Measurements from ENCODE around the gene GALNT14. TPM values are rescaled to one million over a fixed set of nuclear protein-coding genes. Genes with fewer than 3 reads are reported as not detected.

GALNT14 gene
- total RNA-seq, 1 donor from 2014 or later = 6.4 TPM

DNA sequence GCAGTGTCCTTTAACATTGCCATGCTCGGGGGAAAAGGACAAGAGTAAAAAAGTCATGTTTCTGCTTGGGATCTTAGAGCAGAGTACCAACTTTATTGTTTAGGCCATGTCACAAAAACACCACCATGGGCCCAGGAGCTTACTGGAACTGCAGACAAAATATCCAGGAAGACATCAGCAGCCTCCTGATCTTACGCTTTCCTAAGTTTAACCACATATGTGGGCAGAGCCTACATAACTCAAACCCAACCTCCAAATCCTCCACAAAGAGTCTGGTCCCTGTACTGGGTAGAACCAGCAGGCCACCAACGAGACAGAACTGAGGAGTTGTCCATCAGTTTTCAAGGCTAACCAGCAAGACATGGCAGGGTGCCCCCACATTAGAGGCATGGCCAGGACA, 10.3 kb downstream of the GALNT14 start:
- Mint-ChIP-seq H3K4me3 (no peak overlapping the region), H3K9me3 (no peaks in the 10 kb centered on the region), H3K27me3 (ENCODE audit: insufficient read depth, low read depth) (peaks cover 7% of the 10 kb centered on the region)

DNA sequence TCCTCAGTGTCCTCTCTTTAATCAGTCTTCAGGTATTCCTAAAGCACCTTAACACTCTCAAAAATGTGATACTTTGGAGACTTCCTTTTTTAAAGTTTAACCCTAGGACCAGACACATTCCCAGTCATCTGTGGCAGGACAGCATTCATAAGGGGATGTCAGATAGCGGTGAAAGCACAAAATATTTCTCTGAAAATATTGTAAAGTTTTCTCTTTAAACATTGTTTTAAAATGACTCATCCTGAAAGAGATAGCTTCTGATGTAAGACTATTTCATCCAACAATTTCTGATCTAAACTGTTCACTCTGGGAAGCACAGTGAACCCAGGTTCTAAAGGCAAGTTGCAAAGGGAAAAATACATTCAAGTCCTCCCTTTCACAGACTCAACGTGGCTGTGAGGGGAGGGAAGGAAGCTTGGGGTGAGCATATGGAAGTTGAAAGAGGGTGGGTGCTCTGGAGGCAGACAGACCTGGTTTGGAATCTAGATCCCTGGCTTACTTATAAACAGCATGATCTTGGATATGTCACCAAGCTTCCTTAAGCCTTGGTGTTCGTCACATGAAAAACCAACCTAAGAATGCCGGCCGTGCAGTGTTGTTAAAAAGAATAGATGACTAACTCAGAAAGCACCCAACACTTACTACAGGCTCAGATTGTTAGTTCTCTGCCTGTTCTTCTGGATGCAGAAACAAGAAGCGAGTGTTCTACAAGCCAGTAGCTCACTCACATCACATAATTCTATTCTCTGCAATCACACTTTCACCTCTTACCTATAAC, 12.1 kb downstream of the GALNT14 start:
- Histone ChIP-seq H3K9ac (no peak overlapping the region), H4K20me1 (ENCODE audit: low read depth) (no peaks in the 10 kb centered on the region), H3K4me3 (no peak overlapping the region), H3F3A (ENCODE audit: low read depth) (peaks cover 6% of the 10 kb centered on the region), H2AFZ (replicated peaks) (no peak overlapping the region), H3K27me3 (no peaks in the 10 kb centered on the region), H3K4me1 (peaks cover 16% of the 10 kb centered on the region), H3K9me3 (ENCODE audit: low read depth) (no peaks in the 10 kb centered on the region), H3K36me3 (no peaks in the 10 kb centered on the region), H3K27ac (no peak overlapping the region), H3K4me2 (no peak overlapping the region), H3K79me2 (ENCODE audit: low read depth) (no peaks in the 10 kb centered on the region)
- Mint-ChIP-seq H3K36me3 (no peaks in the 10 kb centered on the region), H3K27ac (no peak overlapping the region), H3K4me3 (peak overlapping the region; percentile 55), H3K27me3 (ENCODE audit: insufficient read depth, low read depth) (peaks cover 3% of the 10 kb centered on the region), H3K9me3 (no peaks in the 10 kb centered on the region), H3K4me1 (peaks cover 20% of the 10 kb centered on the region)
- DNase-seq (ENCODE audit: low spot score) = no peak
- TF ChIP-seq CTCF (IDR thresholded peaks at IDR 0.05) = no peak
- no peak for TF ChIP-seq EZH2phosphoT487 (IDR thresholded peaks at IDR 0.05)
- TF ChIP-seq EZH2 (IDR thresholded peaks at IDR 0.05) = no peak

More for the DNA sequence above, 10.3 kb downstream of the GALNT14 start:
- no peak overlapping the region for H2AFZ ChIP-seq (replicated peaks)
- no peaks in the 10 kb centered on the region for H3K79me2 ChIP-seq (ENCODE audit: low read depth)
- H3K4me3 ChIP-seq = no peak overlapping the region
- peaks cover 23% of the 10 kb centered on the region for H3K4me1 ChIP-seq
- no peaks in the 10 kb centered on the region for H3K9me3 ChIP-seq (ENCODE audit: low read depth)
- H3K4me2 ChIP-seq = no peak overlapping the region
- H3K9ac ChIP-seq = no peak overlapping the region
- H3K36me3 ChIP-seq = no peaks in the 10 kb centered on the region
- H3K27ac ChIP-seq = no peak overlapping the region
- H3K36me3 Mint-ChIP-seq = no peaks in the 10 kb centered on the region
- no peak for TF ChIP-seq CTCF (IDR thresholded peaks at IDR 0.05)
- TF ChIP-seq EZH2phosphoT487 (IDR thresholded peaks at IDR 0.05) = no peak
- TF ChIP-seq EZH2 (IDR thresholded peaks at IDR 0.05) = no peak
- no peaks in the 10 kb centered on the region for H3K27me3 ChIP-seq
- no peak overlapping the region for H3K27ac Mint-ChIP-seq
- DNase-seq (ENCODE audit: low spot score) = no peak
- H4K20me1 ChIP-seq (ENCODE audit: low read depth) = no peaks in the 10 kb centered on the region
- H3F3A ChIP-seq (ENCODE audit: low read depth) = peaks cover 10% of the 10 kb centered on the region
- H3K4me1 Mint-ChIP-seq = peaks cover 24% of the 10 kb centered on the region

- Histone ChIP-seq H2AFZ (replicated peaks) (no peak overlapping the region), H3K4me1 (peaks cover 11% of the 10 kb centered on the region), H3K9ac (no peak overlapping the region), H3K4me2 (no peak overlapping the region), H3F3A (ENCODE audit: low read depth) (peaks cover 4% of the 10 kb centered on the region), H3K9me3 (ENCODE audit: low read depth) (no peaks in the 10 kb centered on the region), H3K4me3 (no peak overlapping the region), H4K20me1 (ENCODE audit: low read depth) (no peaks in the 10 kb centered on the region), H3K79me2 (ENCODE audit: low read depth) (no peaks in the 10 kb centered on the region), H3K27ac (no peak overlapping the region), H3K36me3 (no peaks in the 10 kb centered on the region), H3K27me3 (no peaks in the 10 kb centered on the region)
- Mint-ChIP-seq H3K4me1 (peaks cover 11% of the 10 kb centered on the region), H3K27ac (no peak overlapping the region), H3K27me3 (ENCODE audit: insufficient read depth, low read depth) (peaks cover 2% of the 10 kb centered on the region), H3K9me3 (no peaks in the 10 kb centered on the region), H3K36me3 (no peaks in the 10 kb centered on the region), H3K4me3 (no peak overlapping the region)
- TF ChIP-seq CTCF (IDR thresholded peaks at IDR 0.05) (no peak), EZH2phosphoT487 (IDR thresholded peaks at IDR 0.05) (no peak), EZH2 (IDR thresholded peaks at IDR 0.05) (no peak)
- no peak for DNase-seq (ENCODE audit: low spot score)
These were observed 13.3 kb downstream of the GALNT14 start for GRCh38 chr2:31124904-31125303.
